H1 (cell line): ENCODE data around the gene CCDC112. TPM values are rescaled to one million over a fixed set of nuclear protein-coding genes. Genes with fewer than 3 reads are reported as not detected.

Source experiments
- CTCF ChIA-PET: fragments of 300-600 bp; sonication (Branson Sonifier 250); formaldehyde crosslinking; loops from one replicate; lab custom pipeline; 2021; ENCODE audit not compliant: partially characterized antibody; lab: Charles Lee
- POLR2A ChIA-PET: fragments of 300-600 bp; sonication (Branson Sonifier 250); formaldehyde crosslinking; loops from one replicate; lab custom pipeline; 2021; ENCODE audit warnings: inconsistent platforms; ENCODE audit not compliant: partially characterized antibody; lab: Charles Lee
- DNase-seq, 2 experiments: peaks; one replicate each; pipeline versions ENCODE4 v3.0.0 to v3.0.0-alpha.2; 2010 to 2022; ENCODE audit warnings: low spot score in 2 of 2, low read depth in 1 of 2, mixed read lengths in 1 of 2
- FAIRE-seq: peaks from 2 replicates; lab custom pipeline; 2011; peaks lifted over from hg19 to GRCh38; lab: Jason Lieb, UNC
- H2AFZ ChIP-seq: 2 replicates; pipeline ENCODE4 v1.8.1; 2012; ENCODE audit warnings: low read length, inconsistent platforms
- H2AK5ac ChIP-seq: 2 replicates; pipeline ENCODE4 v1.6.1; 2013; ENCODE audit warnings: low read depth, low read length
- H2BK120ac ChIP-seq: replicated peaks from 2 replicates; pipeline ENCODE3; 2013; ENCODE audit warnings: low read depth, low read length, inconsistent platforms
- H2BK12ac ChIP-seq: 2 replicates; pipeline ENCODE4 v1.6.1; 2013; ENCODE audit warnings: low read depth, low read length
- H2BK15ac ChIP-seq: 2 replicates; pipeline ENCODE4 v1.6.1; 2013; ENCODE audit warnings: low read length
- H2BK20ac ChIP-seq: 2 replicates; pipeline ENCODE4 v1.6.1; 2013; ENCODE audit warnings: low read length
- H2BK5ac ChIP-seq: 2 replicates; pipeline ENCODE4 v1.6.1; 2013; ENCODE audit warnings: low read depth, low read length
- H3K14ac ChIP-seq: 2 replicates; pipeline ENCODE4 v1.6.1; 2013; ENCODE audit warnings: inconsistent platforms; ENCODE audit not compliant: insufficient read length
- H3K18ac ChIP-seq: 2 replicates; pipeline ENCODE4 v1.6.1; 2013; ENCODE audit warnings: low read length; ENCODE audit errors: extremely low read depth
- H3K23ac ChIP-seq: 2 replicates; pipeline ENCODE4 v1.6.1; 2013; ENCODE audit warnings: inconsistent platforms; ENCODE audit not compliant: insufficient read length
- H3K23me2 ChIP-seq: 2 replicates; pipeline ENCODE4 v1.6.1; 2013; ENCODE audit warnings: low read depth, low read length
- H3K27ac ChIP-seq: 2 replicates; pipeline ENCODE4 v1.6.1; 2011; ENCODE audit warnings: low read depth, low read length, inconsistent platforms
- H3K27me3 ChIP-seq, 4 experiments: replicated peaks in 1 of 4; 1 replicate in 1 of 4; 2 replicates in 3 of 4; pipeline versions ENCODE4 v1.6.1 to v1.8.1; 2011 to 2013; ENCODE audit warnings: low read length in 3 of 4, mild to moderate bottlenecking in 3 of 4, inconsistent platforms in 2 of 4, mixed read lengths in 2 of 4, moderate library complexity in 1 of 4; ENCODE audit not compliant: control insufficient read depth in 3 of 4, insufficient read depth in 3 of 4; ENCODE audit errors: extremely low read depth in 1 of 4
- H3K36me3 ChIP-seq, 4 experiments: 2 replicates each; pipeline versions ENCODE4 v1.6.1 to v1.8.1; 2011 to 2013; ENCODE audit warnings: mild to moderate bottlenecking in 4 of 4, low read length in 3 of 4, moderate library complexity in 2 of 4, control low read depth in 1 of 4, inconsistent platforms in 1 of 4; ENCODE audit not compliant: insufficient read depth in 4 of 4, control insufficient read depth in 2 of 4
- H3K4ac ChIP-seq: replicated peaks from 2 replicates; pipeline ENCODE3; 2013; ENCODE audit warnings: low read length, low read depth, mixed read lengths, inconsistent platforms; ENCODE audit not compliant: insufficient read length
- H3K4me1 ChIP-seq, 4 experiments: replicated peaks in 1 of 4; 1 replicate in 1 of 4; 2 replicates in 3 of 4; pipeline versions ENCODE4 v1.6.1 to v1.8.1; 2011 to 2013; ENCODE audit warnings: low read length in 3 of 4, inconsistent platforms in 2 of 4, mixed read lengths in 1 of 4; ENCODE audit not compliant: insufficient read depth in 4 of 4, control insufficient read depth in 3 of 4
- H3K4me2 ChIP-seq, 2 experiments: 2 replicates each; pipeline versions ENCODE4 v1.6.1 to v1.8.1; 2011 to 2013; ENCODE audit warnings: low read depth in 2 of 2, low read length in 2 of 2, control low read depth in 1 of 2, inconsistent platforms in 1 of 2, mild to moderate bottlenecking in 1 of 2; ENCODE audit not compliant: insufficient read depth in 1 of 2
- H3K4me3 ChIP-seq, 4 experiments: fragments of 200-600, 300-600 bp in 1 of 4; sonication (generic), shearing (Covaris generic), sonication (Bioruptor Twin) in 1 of 4; 2 replicates each; pipeline versions ENCODE4 v1.5.1 to v1.8.1; 2011 to 2016; ENCODE audit warnings: low read length in 4 of 4, low read depth in 3 of 4, control low read depth in 2 of 4, inconsistent platforms in 2 of 4, mild to moderate bottlenecking in 2 of 4, mixed read lengths in 1 of 4, moderate library complexity in 1 of 4; ENCODE audit not compliant: insufficient read depth in 2 of 4; ENCODE audit errors: extremely low read depth in 1 of 4
- H3K56ac ChIP-seq: replicated peaks from 2 replicates; pipeline ENCODE3; 2013; ENCODE audit warnings: low read depth, mild to moderate bottlenecking, mixed read lengths, low read length, inconsistent platforms; ENCODE audit not compliant: insufficient read length
- H3K79me1 ChIP-seq: 2 replicates; pipeline ENCODE4 v1.6.1; 2013; ENCODE audit warnings: low read depth, low read length, control low read depth
- H3K79me2 ChIP-seq, 2 experiments: 2 replicates each; pipeline versions ENCODE4 v1.6.1 to v1.8.1; 2012 to 2013; ENCODE audit warnings: low read length in 2 of 2, mild to moderate bottlenecking in 2 of 2, inconsistent platforms in 1 of 2; ENCODE audit not compliant: insufficient read depth in 2 of 2, control insufficient read depth in 1 of 2
- H3K9ac ChIP-seq, 4 experiments: replicated peaks in 1 of 4; 1 replicate in 1 of 4; 2 replicates in 3 of 4; pipeline versions ENCODE4 v1.6.1 to v1.8.1; 2011 to 2013; ENCODE audit warnings: low read depth in 3 of 4, low read length in 3 of 4, control low read depth in 2 of 4, mild to moderate bottlenecking in 2 of 4, moderate library complexity in 2 of 4, inconsistent platforms in 1 of 4; ENCODE audit errors: extremely low read depth in 1 of 4
- H3K9me3 ChIP-seq, 2 experiments: 2 replicates each; pipeline versions ENCODE4 v1.6.1 to v1.8.1; 2012 to 2013; ENCODE audit warnings: mild to moderate bottlenecking in 2 of 2, moderate library complexity in 2 of 2, control low read depth in 1 of 2, inconsistent platforms in 1 of 2, low read depth in 1 of 2, low read length in 1 of 2, mixed read lengths in 1 of 2; ENCODE audit not compliant: insufficient read depth in 2 of 2
- H4K20me1 ChIP-seq, 2 experiments: replicated peaks in 1 of 2; 2 replicates each; pipeline versions ENCODE3 to v1.8.1; 2011 to 2013; ENCODE audit warnings: inconsistent platforms in 2 of 2, low read length in 2 of 2, mild to moderate bottlenecking in 1 of 2; ENCODE audit not compliant: insufficient read depth in 2 of 2, control insufficient read depth in 1 of 2
- H4K5ac ChIP-seq: 2 replicates; pipeline ENCODE4 v1.6.1; 2013; ENCODE audit warnings: low read length, low read depth, mixed read lengths, inconsistent platforms; ENCODE audit not compliant: insufficient read length
- H4K8ac ChIP-seq: 2 replicates; pipeline ENCODE4 v1.8.0; 2013; ENCODE audit warnings: mild to moderate bottlenecking, moderate library complexity, low read length, inconsistent platforms; ENCODE audit not compliant: insufficient read depth; ENCODE audit errors: extremely low read depth
- H4K91ac ChIP-seq: replicated peaks from 2 replicates; pipeline ENCODE3; 2013; ENCODE audit warnings: low read length, mixed read lengths, inconsistent platforms; ENCODE audit not compliant: insufficient read length
- ASH2L ChIP-seq: fragments of 200-600, 300-600 bp; sonication (generic); IDR thresholded peaks from one replicate; pipeline ENCODE4 v1.7.1; 2017; ENCODE audit warnings: low read length
- BCL11A ChIP-seq, 2 experiments: IDR thresholded peaks; one replicate each; pipeline ENCODE4 v1.6.1; 2011; ENCODE audit warnings: low read depth in 2 of 2, low read length in 2 of 2, mild to moderate bottlenecking in 2 of 2
- BRCA1 ChIP-seq: IDR thresholded peaks from 2 replicates; pipeline ENCODE4 v1.6.1; 2012; ENCODE audit warnings: low read depth, low read length, improper control_type of control experiment
- CBX8 ChIP-seq: fragments of 300-800, 300-1000 bp; sonication (generic); IDR thresholded peaks from 2 replicates; pipeline ENCODE4 v1.7.1; 2016; ENCODE audit warnings: low read depth, low read length, borderline replicate concordance
- JUND ChIP-seq: IDR thresholded peaks from 2 replicates; pipeline ENCODE4 v1.6.1; 2011; ENCODE audit warnings: mild to moderate bottlenecking, improper control_type of control experiment, low read length
- NANOG ChIP-seq: IDR thresholded peaks from 2 replicates; pipeline ENCODE4 v1.6.1; 2011; ENCODE audit warnings: low read length, low read depth, mild to moderate bottlenecking, inconsistent platforms; ENCODE audit not compliant: insufficient read depth, poor library complexity, severe bottlenecking
- PHF8 ChIP-seq: fragments of 200-600 bp; sonication (generic); conservative IDR thresholded peaks from 2 replicates; pipeline ENCODE4 v1.7.1; 2012; ENCODE audit warnings: low read depth, mild to moderate bottlenecking, inconsistent platforms, low read length, moderate library complexity
- POU5F1 ChIP-seq: IDR thresholded peaks from 2 replicates; pipeline ENCODE4 v1.6.1; 2011; ENCODE audit warnings: low read depth, mild to moderate bottlenecking, low read length, moderate library complexity
- RAD21 ChIP-seq, 2 experiments: IDR thresholded peaks in 1 of 2; conservative IDR thresholded peaks in 1 of 2; 2 replicates each; pipeline ENCODE4 v1.6.1; 2011; ENCODE audit warnings: low read depth in 2 of 2, low read length in 2 of 2, improper control_type of control experiment in 1 of 2, inconsistent platforms in 1 of 2, mild to moderate bottlenecking in 1 of 2, moderate library complexity in 1 of 2
- SIN3A ChIP-seq, 2 experiments: IDR thresholded peaks in 1 of 2; conservative IDR thresholded peaks in 1 of 2; 2 replicates each; pipeline ENCODE4 v1.6.1; 2011 to 2012; ENCODE audit warnings: low read length in 2 of 2, improper control_type of control experiment in 1 of 2, low read depth in 1 of 2, mild to moderate bottlenecking in 1 of 2
- TCF12 ChIP-seq: IDR thresholded peaks from 2 replicates; pipeline ENCODE4 v1.6.1; 2011; ENCODE audit warnings: low read depth, mild to moderate bottlenecking, low read length
- TEAD4 ChIP-seq: IDR thresholded peaks from 2 replicates; pipeline ENCODE4 v1.6.1; 2012; ENCODE audit warnings: low read depth, low read length, inconsistent platforms, mixed read lengths
- polyA plus RNA-seq, 7 experiments: library from polyadenylated mRNA; depleted of rRNA in 3 of 7; stranded (reverse) in 5 of 7; unstranded in 2 of 7; fragments of >200 nt in 5 of 7; fragments of 200-250 nt in 2 of 7; gene quantifications; 1 replicate in 5 of 7; 2 replicates in 1 of 7; 4 replicates in 1 of 7; pipeline versions ENCODE4 v1.2.1 to v1.2.3, GENCODE V29; 2011 to 2013; ENCODE audit warnings: missing spikeins in 2 of 7, mixed read lengths in 2 of 7
- total RNA-seq: library from RNA; stranded (reverse); fragmentation: NEBNext Ultra II Directional; extraction: Animal tissue kit (Norgen Biotek cat#: 25700); gene quantifications from 2 replicates; pipeline ENCODE4 v1.2.1, GENCODE V29; 2021

CCDC112 gene
- total and polyA plus RNA-seq, 2 of the 8 experiments (the other 6 are each of a cell fraction or from before 2014, with no cell fraction given), result 3.3 to 15.6 TPM

- Histone ChIP-seq H4K91ac (no peak overlapping the region), H2BK5ac (no peak overlapping the region), H3K4ac (no peak overlapping the region), H3K9ac (no peak overlapping the region), H3K14ac (no peak overlapping the region), H3K23me2 (peaks cover 8% of the 10 kb centered on the region), H2BK120ac (no peak overlapping the region), H3K79me1 (0 out of 2 replicates have a peak, but pooled peaks cover 5% of the 10 kb centered on the region), H3K23ac (no peak overlapping the region), H3K4me1 (peaks cover 0 to 4% (median 0%) of the 10 kb centered on the region in 4 experiments; a peak in 3 of 7 replicates), H3K4me2 (no peak overlapping the region), H4K20me1 (no peaks in the 10 kb centered on the region), H2BK12ac (no peak overlapping the region), H4K8ac (no peak overlapping the region), H2AFZ (no peak overlapping the region), H3K18ac (no peak overlapping the region), H2BK20ac (no peak overlapping the region), H4K5ac (no peak overlapping the region), H3K9me3 (no peaks in the 10 kb centered on the region), H2AK5ac (no peak overlapping the region), H3K4me3 (no peak overlapping the region), H2BK15ac (no peak overlapping the region), H3K36me3 (no peaks in the 10 kb centered on the region), H3K56ac (no peak overlapping the region), H3K27ac (no peak overlapping the region), H3K27me3 (no peaks in the 10 kb centered on the region), H3K79me2 (peaks cover 9 to 91% of the 10 kb centered on the region in 2 experiments; a peak in 3 of 4 replicates)
- ChIA-PET CTCF (no interaction called here), POLR2A (no interaction called here)
- TF ChIP-seq TCF12 (no peak), JUND (no peak), TEAD4 (no peak), BCL11A (IDR thresholded peaks at IDR 0.05; ENCODE audit: low read depth in 2 of 2, low read length in 2 of 2) (no peak), BRCA1 (no peak), NANOG (no peak), ASH2L (no peak), POU5F1 (no peak), PHF8 (no peak), CBX8 (no peak), SIN3A (conservative IDR thresholded peaks at IDR 0.05 in 1 of 2, IDR thresholded peaks at IDR 0.05 in 1 of 2; ENCODE audit: low read depth in 1 of 2, low read length in 2 of 2) (no peak), RAD21 (IDR thresholded peaks at IDR 0.05 in 1 of 2, conservative IDR thresholded peaks at IDR 0.05 in 1 of 2; ENCODE audit: low read depth in 2 of 2, low read length in 2 of 2) (no peak)
- no peak for DNase-seq
- no peak for FAIRE-seq
Measured at GRCh38 chr5:115257981-115258380, 38.5 kb downstream of the CCDC112 start.
